GM19452 (cell line): ENCODE measurements around the gene ANKRD6.
"Not testable (repeated sequence)": the region's sequence is repeated elsewhere in the genome, so short reads cannot be mapped to it uniquely, and the experiment has no call there.

Source experiments
- ATAC-seq: cut with Tn5 transposase; IDR thresholded peaks from one replicate; pipeline ENCODE4 v1.9.1; 2021; ENCODE audit not compliant: unreplicated experiment

The ANKRD6 gene

GRCh38 chr6:89432875-89433251 is at the start of gene ANKRD6:
ANKRD6 (plus strand) TSS chr6:89433152; CDS start chr6:89566977, 133,825 bp downstream.
- ATAC-seq: peak; percentile 91

GRCh38 chr6:89385156-89385667 is 47.7 kb upstream of the ANKRD6 start:
- ATAC-seq: no peak

DNA sequence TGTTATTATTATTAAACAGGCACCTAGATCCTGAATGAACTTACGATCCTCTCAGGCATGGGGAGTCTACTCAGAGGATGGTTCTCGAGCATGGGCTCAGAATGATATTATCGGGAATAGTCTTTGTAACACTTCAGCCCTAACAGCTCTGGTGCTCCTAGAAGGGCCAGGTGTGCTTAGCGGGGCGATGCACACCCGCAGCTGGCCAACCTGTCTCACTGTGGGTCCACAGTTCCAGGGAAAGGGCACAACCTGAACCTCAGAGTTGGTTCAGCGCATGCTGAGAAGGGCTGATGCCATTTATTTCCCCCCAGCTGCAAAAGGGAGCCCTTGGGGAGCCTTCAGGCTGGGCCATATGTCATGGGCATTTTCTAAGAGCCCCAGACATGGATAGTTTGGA is 47.1 kb upstream of the ANKRD6 start:
- ATAC-seq: no peak

DNA sequence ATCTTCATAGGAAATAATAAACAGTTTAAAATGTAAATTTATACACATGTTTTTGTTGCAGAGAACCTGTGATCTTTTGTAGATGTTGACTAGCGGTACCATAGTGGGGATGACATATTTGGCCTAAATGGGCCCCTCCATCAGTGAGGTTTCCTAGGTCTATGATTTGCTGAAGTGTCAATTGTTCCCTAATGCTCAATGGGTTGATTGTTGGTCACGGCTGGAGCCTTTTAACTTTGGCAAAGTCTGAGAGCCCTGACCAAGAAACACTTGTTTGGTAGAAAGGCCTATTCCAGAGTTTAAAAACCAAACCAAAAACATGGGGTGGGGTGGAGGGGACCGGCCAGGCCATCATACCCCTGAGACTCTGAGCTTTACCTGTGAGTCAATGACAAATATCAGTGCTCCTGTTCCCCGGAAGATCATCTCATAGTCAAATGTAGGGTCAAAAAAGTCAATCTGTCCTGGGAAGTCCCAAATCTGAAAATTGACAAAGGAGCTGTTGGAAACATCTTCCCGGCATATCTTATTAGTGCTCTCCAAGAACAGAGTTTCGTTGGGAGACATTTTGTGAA is 45.9 kb upstream of the ANKRD6 start:
- peak; percentile 32 for ATAC-seq

- ATAC-seq: peak; percentile 95
Measured at GRCh38 chr6:89387516-89388201, 45.3 kb upstream of the ANKRD6 start.

DNA sequence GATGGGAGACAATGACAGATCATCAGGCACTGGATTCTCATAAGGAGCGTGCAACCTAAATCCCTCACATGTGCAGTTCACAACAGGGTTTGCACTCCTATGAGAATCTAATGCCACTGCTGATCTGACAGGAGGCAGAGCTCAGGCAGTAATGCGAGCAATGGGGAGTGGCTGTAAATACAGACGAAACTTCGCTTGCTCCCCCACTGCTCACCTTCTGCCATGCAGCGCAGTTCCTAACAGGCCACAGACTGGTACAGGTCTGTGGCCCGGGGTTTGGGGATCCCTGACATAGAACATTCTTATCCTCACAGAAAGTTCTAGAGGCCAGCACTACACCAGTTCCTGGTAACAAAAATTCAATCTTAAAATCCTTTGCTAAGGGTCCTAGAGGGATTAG is 44.1 kb upstream of the ANKRD6 start:
- no peak for ATAC-seq

- ATAC-seq: no peak
Measured at GRCh38 chr6:89392823-89393222, 40.1 kb upstream of the ANKRD6 start.

GRCh38 chr6:89393659-89394058 is 39.3 kb upstream of the ANKRD6 start:
- no peak for ATAC-seq

- not testable (repeated sequence) for ATAC-seq
Measured at GRCh38 chr6:89397884-89398283, 35.1 kb upstream of the ANKRD6 start.

GRCh38 chr6:89398762-89399525 is 34.0 kb upstream of the ANKRD6 start:
- no peak for ATAC-seq

DNA sequence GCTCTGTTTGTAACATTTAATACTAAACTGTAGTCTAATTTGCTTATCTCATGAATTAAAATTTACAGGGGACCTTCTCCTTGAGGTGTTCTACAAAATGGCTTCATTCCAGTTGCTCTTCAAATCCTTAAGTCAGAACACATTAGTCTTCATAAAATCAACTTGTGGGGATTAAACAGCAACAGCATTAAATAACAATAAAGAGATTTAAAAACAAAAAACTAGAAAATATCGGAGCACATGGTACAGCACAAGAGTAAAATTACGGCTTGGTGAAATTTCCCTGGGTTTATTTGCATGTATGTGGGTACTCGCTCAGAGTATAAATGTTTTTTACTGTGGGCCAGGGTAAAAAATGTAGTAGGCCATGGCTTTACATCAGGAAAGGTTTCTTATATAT is 32.9 kb upstream of the ANKRD6 start:
- ATAC-seq: no peak

DNA sequence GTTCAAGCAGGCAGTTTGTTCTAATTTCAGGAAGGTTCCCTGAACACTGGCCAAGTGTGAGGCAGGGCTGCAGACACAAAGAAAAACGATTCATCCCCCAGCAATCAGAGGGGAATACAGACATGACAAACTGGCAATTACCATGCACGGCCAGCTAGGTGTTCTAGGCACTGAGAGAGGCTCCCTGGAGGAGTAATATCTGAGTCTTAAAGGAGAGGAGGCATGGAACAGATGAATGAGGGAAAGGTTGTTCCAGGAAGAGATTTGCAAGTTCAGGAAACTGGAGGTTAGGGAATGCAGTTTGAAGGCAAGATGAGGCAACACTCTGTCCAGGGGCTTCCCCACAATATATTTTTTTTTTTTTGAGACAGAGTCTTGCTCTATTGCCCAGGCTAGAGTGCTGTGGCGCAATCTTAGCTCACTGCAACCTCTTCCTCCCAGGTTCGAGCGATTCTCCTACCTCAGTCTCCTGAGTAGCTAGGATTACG is 32.0 kb upstream of the ANKRD6 start:
- no peak for ATAC-seq

GRCh38 chr6:89402776-89403175 is 30.2 kb upstream of the ANKRD6 start:
- ATAC-seq: no peak

DNA sequence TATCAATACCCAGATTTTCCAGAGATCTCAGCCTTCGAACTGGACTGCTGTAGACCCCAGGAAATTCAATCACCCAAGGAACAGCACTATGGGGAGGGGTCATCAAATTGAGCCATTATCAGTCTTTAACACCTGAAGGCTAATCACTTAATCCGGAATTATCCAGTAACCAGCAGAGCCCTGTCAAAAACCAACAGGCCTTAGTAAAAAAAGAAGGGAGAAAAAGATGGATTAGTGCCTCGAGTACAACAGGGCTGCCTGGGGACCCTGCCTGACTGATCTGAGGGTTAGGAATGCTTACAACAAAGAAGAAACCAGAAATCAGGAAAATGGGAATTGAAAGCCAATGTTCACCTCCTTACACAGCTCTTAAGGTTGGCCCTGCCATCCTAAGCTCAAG is 28.4 kb upstream of the ANKRD6 start:
- ATAC-seq: no peak

- no peak for ATAC-seq
Measured at GRCh38 chr6:89406141-89406540, 26.8 kb upstream of the ANKRD6 start.

DNA sequence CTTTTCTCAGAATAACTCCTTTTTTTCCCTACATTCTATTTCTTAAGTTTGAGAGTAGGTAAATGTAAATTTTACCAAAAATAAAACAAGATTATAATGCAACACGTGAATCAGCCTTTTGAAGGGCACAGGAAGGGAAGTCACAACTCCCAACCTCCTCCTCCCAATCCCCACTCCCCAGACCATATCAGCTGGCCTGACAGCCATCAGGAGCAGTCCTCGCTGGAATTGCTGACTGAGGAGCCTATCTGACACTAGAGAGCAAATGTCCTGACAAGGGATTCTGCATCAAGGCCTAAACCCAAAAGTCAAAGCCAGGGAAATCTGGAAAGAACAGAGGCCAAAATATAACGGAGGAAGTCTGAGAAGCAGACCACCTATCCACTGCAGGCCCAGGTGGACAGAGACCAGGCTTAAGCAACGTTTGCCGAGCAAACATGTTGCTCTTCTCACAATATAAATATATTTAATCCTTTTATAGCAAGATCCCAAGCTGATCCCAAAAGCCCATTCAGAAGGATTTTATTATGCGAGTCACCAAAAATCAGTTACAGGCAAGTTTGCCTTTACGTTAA is 23.4 kb upstream of the ANKRD6 start:
- ATAC-seq: no peak

DNA sequence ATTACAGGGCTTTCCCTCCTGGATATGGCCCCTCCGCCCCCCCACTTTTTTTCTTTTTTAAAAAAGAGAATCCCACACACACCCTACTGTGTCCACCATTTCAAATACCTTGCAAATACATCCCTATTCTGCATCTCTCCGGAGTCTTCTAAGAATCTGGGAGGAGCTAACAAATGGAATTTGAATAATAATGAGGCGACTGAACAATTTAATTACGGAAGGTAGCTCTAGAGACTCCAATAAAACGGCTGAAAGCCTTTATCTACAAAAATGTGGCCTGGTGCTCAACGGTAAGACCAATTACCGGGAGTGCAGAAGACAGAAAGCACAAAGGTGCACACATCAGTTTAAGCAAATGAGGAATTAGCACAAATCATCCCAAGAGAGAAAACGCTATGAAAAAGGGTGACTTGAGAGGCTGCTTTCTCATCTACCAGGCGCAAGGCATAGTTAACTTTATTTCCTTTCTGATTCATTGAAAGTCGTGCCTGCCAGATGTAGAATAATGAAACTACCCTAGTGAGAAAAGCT is 22.7 kb upstream of the ANKRD6 start:
- no peak for ATAC-seq

DNA sequence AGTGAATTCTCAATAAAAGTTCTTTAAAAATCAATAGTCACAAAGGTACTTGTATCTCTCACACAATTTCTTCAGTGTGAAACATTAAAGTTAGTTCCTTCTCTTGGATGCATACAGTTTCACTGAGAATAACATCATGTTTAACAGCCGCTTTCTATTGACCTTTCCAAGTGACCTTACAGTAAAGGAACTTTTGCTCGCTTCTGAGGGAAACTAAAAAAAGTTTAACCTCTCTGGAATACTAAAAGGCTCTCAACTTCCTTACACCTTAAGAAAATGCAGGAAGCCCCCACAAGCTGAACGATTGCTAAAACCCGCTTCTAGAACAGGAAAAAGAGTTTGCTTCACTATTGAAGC is 22.2 kb upstream of the ANKRD6 start:
- ATAC-seq: no peak

DNA sequence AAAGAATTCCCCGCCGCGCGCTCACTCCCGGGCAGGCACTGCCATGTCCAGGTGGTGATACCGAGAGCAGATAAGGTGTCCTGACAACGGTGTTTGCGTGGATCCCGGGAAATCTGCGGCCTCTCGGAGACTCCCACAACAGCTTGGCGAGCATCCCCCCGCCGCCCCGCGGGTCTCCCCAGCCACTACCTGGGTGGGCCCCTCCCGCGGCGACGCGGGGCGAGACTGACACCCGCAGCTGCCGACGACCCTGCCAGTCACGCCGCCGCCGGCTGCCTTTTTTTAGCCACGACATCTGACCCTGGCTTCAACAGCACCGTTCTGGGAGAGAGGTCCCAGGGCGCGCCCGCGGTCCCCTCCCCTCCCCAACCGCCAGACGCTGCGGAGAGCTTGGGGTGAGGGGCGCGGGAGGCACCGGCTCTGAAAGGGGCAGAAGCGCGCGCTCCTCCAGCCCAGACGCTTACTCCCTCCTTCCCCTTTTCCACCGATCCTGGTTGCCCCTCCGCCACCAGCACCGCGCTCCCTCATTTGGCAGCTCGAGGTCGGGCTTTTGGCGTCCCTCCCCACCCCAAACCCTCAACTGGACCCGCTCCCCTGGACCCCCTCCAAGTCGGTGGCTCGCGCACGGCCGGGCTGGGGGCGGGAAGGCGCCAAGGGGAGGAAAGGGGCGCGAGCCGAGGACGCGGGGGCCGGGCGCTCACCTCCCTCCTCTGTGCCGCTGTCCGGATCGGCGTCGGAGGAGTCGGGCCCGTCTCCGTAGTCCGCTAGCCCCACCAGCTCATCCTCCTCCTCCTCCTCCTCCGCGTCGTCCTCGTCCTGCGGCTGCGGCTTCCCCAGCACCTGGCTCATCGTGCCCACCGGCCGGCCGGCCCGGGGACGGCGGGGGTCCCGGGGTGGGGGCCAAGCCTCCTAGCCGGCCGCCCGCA is 21.5 kb upstream of the ANKRD6 start:
- ATAC-seq: peak; percentile 58
